GM06990 (cell line): ENCODE data around the gene SLC66A2.

Experiments used
- DNase-seq: peaks from one replicate; pipeline ENCODE4 v3.0.0-alpha.2; 2011; ENCODE audit not compliant: insufficient read length; ENCODE audit errors: extremely low read depth
- H3K27me3 ChIP-seq: replicated peaks from 2 replicates; pipeline ENCODE4 v1.6.0; 2011; ENCODE audit warnings: low read length; ENCODE audit not compliant: control insufficient read depth, insufficient read depth
- H3K36me3 ChIP-seq: 2 replicates; pipeline ENCODE4 v1.5.1; 2011; ENCODE audit warnings: low read length; ENCODE audit not compliant: control insufficient read depth, insufficient read depth
- H3K4me3 ChIP-seq: replicated peaks from 2 replicates; pipeline ENCODE4 v1.5.1; 2011; ENCODE audit warnings: low read depth, mild to moderate bottlenecking, control low read depth, low read length
- CTCF ChIP-seq: IDR thresholded peaks from 2 replicates; pipeline ENCODE4 v1.5.1; 2011; ENCODE audit warnings: low read length, control low read depth, mild to moderate bottlenecking, inconsistent platforms; ENCODE audit not compliant: insufficient read depth, poor library complexity, severe bottlenecking

The SLC66A2 gene

GRCh38 chr18:79974025-79974654 lies 22.7 kb upstream of the SLC66A2 start:
- Histone ChIP-seq H3K36me3 (peaks cover 20% of the 10 kb centered on the region), H3K27me3 (no peaks in the 10 kb centered on the region), H3K4me3 (no peak overlapping the region)
- TF ChIP-seq CTCF, result no peak
- DNase-seq, result no peak

- Histone ChIP-seq H3K27me3 (no peaks in the 10 kb centered on the region), H3K36me3 (peaks cover 20% of the 10 kb centered on the region)
- no peak for TF ChIP-seq CTCF
These were observed 22.1 kb upstream of the SLC66A2 start for GRCh38 chr18:79973517-79973916.

GRCh38 chr18:79972720-79973119 lies 21.3 kb upstream of the SLC66A2 start:
- TF ChIP-seq CTCF, result no peak

More at GRCh38 chr18:79973517-79973916, 22.1 kb upstream of the SLC66A2 start:
- no peak overlapping the region for H3K4me3 ChIP-seq
- DNase-seq, result no peak

GRCh38 chr18:79971986-79972385 lies 20.5 kb upstream of the SLC66A2 start:
- no peak for DNase-seq
- Histone ChIP-seq H3K4me3 (no peak overlapping the region), H3K36me3 (peaks cover 20% of the 10 kb centered on the region), H3K27me3 (no peaks in the 10 kb centered on the region)
- TF ChIP-seq CTCF, result no peak

More at GRCh38 chr18:79972720-79973119, 21.3 kb upstream of the SLC66A2 start:
- no peak overlapping the region for H3K4me3 ChIP-seq
- no peak for DNase-seq
- no peaks in the 10 kb centered on the region for H3K27me3 ChIP-seq
- peaks cover 20% of the 10 kb centered on the region for H3K36me3 ChIP-seq

- H3K4me3 ChIP-seq, result no peak overlapping the region
- peaks cover 19% of the 10 kb centered on the region for H3K36me3 ChIP-seq
- TF ChIP-seq CTCF, result no peak
- DNase-seq, result no peak
- no peaks in the 10 kb centered on the region for H3K27me3 ChIP-seq
These were observed 19.9 kb upstream of the SLC66A2 start for GRCh38 chr18:79971211-79971952.
